HEK293 (cell line): ENCODE measurements around the gene PFN3.

ENCODE experiments used
- CTCF ChIP-seq: fragments of 450-650 bp; formaldehyde crosslinking; IDR thresholded peaks from 2 replicates; pipeline ENCODE4 v1.5.1; 2016; ENCODE audit warnings: missing biosample characterization, missing genetic modification characterization
- GLI2 ChIP-seq: fragments of 450-650 bp; formaldehyde crosslinking; IDR thresholded peaks from 2 replicates; pipeline ENCODE4; 2017; ENCODE audit warnings: missing biosample characterization, missing genetic modification characterization, low read depth, borderline replicate concordance
- KLF1 ChIP-seq: fragments of 450-650 bp; formaldehyde crosslinking; IDR thresholded peaks from 2 replicates; pipeline ENCODE4 v1.5.1; 2016; ENCODE audit warnings: missing biosample characterization, missing genetic modification characterization
- ZNF121 ChIP-seq: fragments of 450-650 bp; formaldehyde crosslinking; IDR thresholded peaks from 2 replicates; pipeline ENCODE4 v1.5.1; 2016; ENCODE audit warnings: missing biosample characterization, missing genetic modification characterization
- ZNF513 ChIP-seq: fragments of 450-650 bp; IDR thresholded peaks from 2 replicates; pipeline ENCODE4 v1.5.1; 2018; ENCODE audit warnings: missing biosample characterization, missing genetic modification characterization
- ZNF792 ChIP-seq: fragments of 450-650 bp; formaldehyde crosslinking; IDR thresholded peaks from 2 replicates; pipeline ENCODE4 v1.5.1; 2016; ENCODE audit warnings: missing biosample characterization, missing genetic modification characterization

GRCh38 chr5:177376107-177376506, 24.4 kb downstream of the PFN3 start:
- TF ChIP-seq KLF1 (tag by site-specific recombination) = no peak
- TF ChIP-seq ZNF121 = no peak
- TF ChIP-seq CTCF (tag by site-specific recombination) = no peak
- TF ChIP-seq GLI2 (tag by site-specific recombination) = no peak
- no peak for TF ChIP-seq ZNF513
- TF ChIP-seq ZNF792 (tag by site-specific recombination) = no peak
